HG02759 (cell line): ENCODE results near the gene SRGAP3.
"Not testable (repeated sequence)": the region's sequence is repeated elsewhere in the genome, so short reads cannot be mapped to it uniquely, and the experiment has no call there.

ENCODE experiments used
- ATAC-seq: cut with Tn5 transposase; IDR thresholded peaks from one replicate; pipeline ENCODE4 v1.9.1; 2021; ENCODE audit warnings: mild to moderate bottlenecking, moderate library complexity; ENCODE audit not compliant: unreplicated experiment

The SRGAP3 gene

GRCh38 chr3:9098716-9099675 is 150.4 kb downstream of the SRGAP3 start:
- no peak for ATAC-seq

GRCh38 chr3:9097495-9097894 is 152.0 kb downstream of the SRGAP3 start:
- ATAC-seq: no peak

- ATAC-seq: no peak
These were observed 157.8 kb downstream of the SRGAP3 start for GRCh38 chr3:9091486-9092235.

GRCh38 chr3:9088441-9089353 is 160.7 kb downstream of the SRGAP3 start:
- no peak for ATAC-seq

GRCh38 chr3:9087831-9088413 is 161.5 kb downstream of the SRGAP3 start:
- ATAC-seq: no peak

- ATAC-seq: not testable (repeated sequence)
These were observed 164.0 kb downstream of the SRGAP3 start for GRCh38 chr3:9085428-9085827.

GRCh38 chr3:9081184-9081818 is 168.1 kb downstream of the SRGAP3 start:
- ATAC-seq: no peak

- no peak for ATAC-seq
These were observed 169.3 kb downstream of the SRGAP3 start for GRCh38 chr3:9080163-9080562.

- ATAC-seq: no peak
These were observed 169.8 kb downstream of the SRGAP3 start for GRCh38 chr3:9079676-9080075.

GRCh38 chr3:9078561-9079240 is 170.7 kb downstream of the SRGAP3 start:
- no peak for ATAC-seq

GRCh38 chr3:9077029-9077428 is 172.4 kb downstream of the SRGAP3 start:
- ATAC-seq: no peak

- no peak for ATAC-seq
These were observed 173.7 kb downstream of the SRGAP3 start for GRCh38 chr3:9075762-9076161.

GRCh38 chr3:9074079-9074478 is 175.4 kb downstream of the SRGAP3 start:
- ATAC-seq: no peak

- no peak for ATAC-seq
These were observed 176.8 kb downstream of the SRGAP3 start for GRCh38 chr3:9072667-9073009.

- ATAC-seq: no peak
These were observed 177.3 kb downstream of the SRGAP3 start for GRCh38 chr3:9071936-9072666.

GRCh38 chr3:9070961-9071360 is 178.5 kb downstream of the SRGAP3 start:
- no peak for ATAC-seq

- no peak for ATAC-seq
These were observed 179.5 kb downstream of the SRGAP3 start for GRCh38 chr3:9069971-9070370.

GRCh38 chr3:9068051-9068450 is 181.4 kb downstream of the SRGAP3 start:
- no peak for ATAC-seq
